Stimulated activated naive CD8-positive, alpha-beta T cell treated with anti-CD3 and anti-CD28 coated beads, Interleukin-15, amount 100 ng/mL, for 72 hours (primary cell): ENCODE results near the gene UBE2V1.
"Not testable (repeated sequence)": the region's sequence is repeated elsewhere in the genome, so short reads cannot be mapped to it uniquely, and the experiment has no call there.

ENCODE experiments used
- ATAC-seq: fragments of 150-1000 bp; cut with Tn5 transposase; 2 replicates; pipeline ENCODE4 v1.10.0; 2021; ENCODE audit warnings: mild to moderate bottlenecking, moderate library complexity
- DNase-seq, 2 donors: peaks; one replicate each; pipeline ENCODE4 v3.0.0; 2021 to 2022
- H3K27ac Mint-ChIP-seq, 2 donors: one replicate each; pipeline ENCODE4 v1.8.0; 2022; ENCODE audit warnings: mild to moderate bottlenecking in 2 of 2, mixed read lengths in 2 of 2, moderate library complexity in 2 of 2
- H3K27me3 Mint-ChIP-seq: one replicate; pipeline ENCODE4 v1.8.0; 2022; ENCODE audit warnings: mixed read lengths
- H3K4me1 Mint-ChIP-seq: one replicate; pipeline ENCODE4 v1.8.0; 2022; ENCODE audit warnings: mild to moderate bottlenecking, mixed read lengths
- H3K4me3 Mint-ChIP-seq, 2 donors: one replicate each; pipeline ENCODE4 v1.8.0; 2022; ENCODE audit warnings: mild to moderate bottlenecking in 2 of 2, mixed read lengths in 2 of 2, moderate library complexity in 1 of 2
- H3K9me3 Mint-ChIP-seq, 2 donors: one replicate each; pipeline ENCODE4 v1.8.0; 2022; ENCODE audit warnings: mixed read lengths in 2 of 2

The UBE2V1 gene

DNA sequence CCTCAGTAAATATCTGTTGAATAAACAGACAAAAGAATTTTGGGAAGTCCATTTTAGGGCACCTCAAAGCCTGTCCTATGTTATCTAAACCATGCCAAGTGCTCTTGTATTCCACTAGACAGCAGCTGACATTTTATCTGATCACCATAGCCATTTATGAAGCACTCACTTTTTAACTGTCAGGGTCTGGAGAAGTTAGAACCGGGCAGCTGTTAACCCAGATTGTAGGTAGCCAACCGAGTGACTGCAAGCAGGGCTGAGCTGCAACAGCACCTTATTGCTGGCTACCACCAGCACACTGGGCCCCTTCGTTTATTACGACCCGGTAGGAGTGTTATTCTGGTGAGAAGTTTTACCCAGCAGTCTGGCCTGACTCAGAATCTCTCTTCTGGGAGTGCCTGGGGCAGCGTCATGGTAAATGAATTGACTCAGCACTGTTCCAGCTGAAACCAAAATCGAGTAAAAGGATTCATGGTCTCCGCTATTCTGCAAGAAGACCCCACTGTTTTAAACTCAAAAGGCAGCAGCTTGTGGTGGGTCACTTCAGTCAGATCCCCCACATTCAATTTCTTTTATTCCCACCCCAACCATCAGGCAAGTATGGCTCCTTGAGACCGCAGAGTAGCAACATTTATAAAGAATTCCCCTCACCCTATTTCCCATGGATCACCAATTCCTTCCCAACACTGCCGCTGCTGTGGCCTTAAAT lies 1.7 kb downstream of the UBE2V1 start:
- H3K4me3 Mint-ChIP-seq, result peak overlapping the region; percentile 94 to 98
- ATAC-seq, result no peak
- H3K4me1 Mint-ChIP-seq, result peaks cover 95% of the 10 kb centered on the region
- H3K27ac Mint-ChIP-seq, result peak overlapping the region; percentile 96 to 97
- no peaks in the 10 kb centered on the region for H3K9me3 Mint-ChIP-seq
- DNase-seq, result peak in 1 of 2 donors; percentile 49
- H3K27me3 Mint-ChIP-seq, result no peaks in the 10 kb centered on the region

DNA sequence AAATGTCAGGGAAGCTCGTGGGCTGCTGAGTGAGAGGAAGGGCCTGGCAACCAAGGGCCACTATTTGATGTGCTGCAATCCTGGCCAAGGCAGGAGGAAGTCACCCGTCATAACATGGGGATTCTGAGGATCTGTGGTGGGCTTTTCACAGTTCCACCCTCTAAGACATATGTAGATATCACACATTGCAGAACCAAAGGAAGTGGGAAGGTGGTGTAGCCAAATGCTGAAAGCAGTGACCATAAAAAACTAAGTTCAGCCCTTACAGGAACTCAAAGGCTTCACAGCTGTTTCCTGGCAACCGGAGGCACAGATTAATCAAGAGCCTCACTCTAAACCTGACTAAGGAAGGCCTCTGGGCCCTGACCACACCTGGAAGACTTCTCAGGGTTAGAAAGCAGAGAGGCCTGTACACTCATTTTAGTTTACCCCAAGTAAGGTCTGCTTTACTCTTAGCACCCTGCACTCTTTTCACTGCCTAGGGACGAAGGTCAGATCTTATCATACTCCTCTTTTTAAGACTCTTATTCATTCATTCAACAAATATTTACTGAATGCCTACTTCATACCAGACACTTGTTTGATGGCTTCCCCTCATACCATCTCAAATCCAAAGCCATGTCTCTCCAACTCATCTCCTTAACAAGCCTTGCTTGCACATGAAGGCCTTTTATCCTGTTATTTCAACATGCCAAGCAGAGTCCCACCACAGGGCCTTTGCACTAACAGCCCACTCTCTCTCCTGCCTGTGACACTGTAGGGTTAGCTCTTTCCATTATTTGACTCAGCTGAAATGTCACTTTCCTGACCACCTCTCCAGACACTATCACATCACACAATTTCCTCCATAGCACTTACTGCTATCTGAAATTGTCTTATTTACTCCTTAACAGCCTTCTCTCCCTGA lies 2.6 kb downstream of the UBE2V1 start:
- peak; percentile 85 for ATAC-seq
- Mint-ChIP-seq H3K27me3 (no peaks in the 10 kb centered on the region), H3K4me1 (peaks cover 91% of the 10 kb centered on the region), H3K4me3 (peak overlapping the region; percentile 94 to 98), H3K9me3 (no peaks in the 10 kb centered on the region), H3K27ac (peak overlapping the region; percentile 49 to 96)
- DNase-seq, result peak; percentile 36 to 81

DNA sequence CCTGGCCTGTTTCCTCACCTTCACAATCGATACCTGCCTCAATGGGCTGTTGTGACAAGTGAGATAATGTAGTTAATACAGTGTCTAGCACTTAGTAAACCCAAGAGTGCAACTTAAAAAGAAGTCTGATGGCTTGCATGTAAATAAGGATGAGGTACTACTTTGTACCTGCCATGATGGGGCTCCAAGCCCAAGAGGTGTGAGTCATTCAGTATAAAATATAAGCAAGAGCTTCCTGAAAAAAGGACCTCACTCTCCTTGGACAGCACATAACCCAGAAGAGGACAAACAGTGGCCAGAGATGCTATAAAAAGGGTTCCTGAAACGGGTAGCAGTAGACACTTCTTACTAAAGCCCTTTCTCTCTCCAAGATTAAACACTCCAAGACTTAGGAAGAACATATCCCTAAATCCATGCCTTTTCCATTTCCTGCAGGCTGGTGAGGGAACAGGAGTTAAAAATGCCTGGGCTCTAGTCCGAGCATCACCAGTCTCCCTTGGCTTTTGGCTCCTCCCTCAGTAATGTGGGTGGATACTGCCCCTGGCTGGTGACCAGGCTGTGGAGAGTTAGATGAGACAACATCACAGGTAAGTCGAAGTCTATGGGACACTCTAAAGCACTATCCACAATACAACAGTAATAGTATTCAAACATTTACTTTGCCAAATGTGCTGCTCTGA lies 4.3 kb downstream of the UBE2V1 start:
- no peaks in the 10 kb centered on the region for H3K9me3 Mint-ChIP-seq

DNA sequence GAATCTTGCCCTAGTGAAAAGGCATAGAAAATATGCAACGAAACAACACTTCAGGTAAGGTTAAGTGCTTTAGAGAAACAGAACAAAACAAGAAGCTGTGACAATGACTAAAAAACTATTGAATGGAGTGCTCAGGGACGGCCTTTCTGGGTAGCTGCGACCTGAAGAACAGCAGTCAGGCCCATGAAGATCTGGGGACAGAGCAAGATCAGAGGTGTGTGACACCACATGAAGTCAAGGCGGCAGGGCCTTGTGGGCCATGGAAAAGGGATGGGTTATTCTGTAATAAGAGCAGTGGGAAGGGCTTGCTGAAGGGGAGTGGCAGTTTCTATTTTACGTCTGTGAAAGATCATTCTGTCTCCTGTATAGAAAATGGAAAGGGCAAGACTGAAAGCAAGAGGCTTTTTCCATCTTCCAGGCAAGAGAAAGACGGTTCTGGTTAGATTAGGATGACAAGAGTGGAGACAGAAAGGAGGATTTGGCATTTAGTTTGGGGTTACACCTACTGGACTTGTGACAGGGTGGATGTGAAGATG lies 5.1 kb downstream of the UBE2V1 start:
- Mint-ChIP-seq H3K27me3 (no peaks in the 10 kb centered on the region), H3K4me1 (peaks cover 81% of the 10 kb centered on the region)

More for the DNA sequence above, 4.3 kb downstream of the UBE2V1 start:
- no peaks in the 10 kb centered on the region for H3K27me3 Mint-ChIP-seq
- peak overlapping the region in 1 of 2 donors; percentile 40 for H3K4me3 Mint-ChIP-seq
- DNase-seq (no peak), ATAC-seq (no peak)
- H3K27ac Mint-ChIP-seq, result peak overlapping the region in 1 of 2 donors; percentile 52
- peaks cover 79% of the 10 kb centered on the region for H3K4me1 Mint-ChIP-seq

DNA sequence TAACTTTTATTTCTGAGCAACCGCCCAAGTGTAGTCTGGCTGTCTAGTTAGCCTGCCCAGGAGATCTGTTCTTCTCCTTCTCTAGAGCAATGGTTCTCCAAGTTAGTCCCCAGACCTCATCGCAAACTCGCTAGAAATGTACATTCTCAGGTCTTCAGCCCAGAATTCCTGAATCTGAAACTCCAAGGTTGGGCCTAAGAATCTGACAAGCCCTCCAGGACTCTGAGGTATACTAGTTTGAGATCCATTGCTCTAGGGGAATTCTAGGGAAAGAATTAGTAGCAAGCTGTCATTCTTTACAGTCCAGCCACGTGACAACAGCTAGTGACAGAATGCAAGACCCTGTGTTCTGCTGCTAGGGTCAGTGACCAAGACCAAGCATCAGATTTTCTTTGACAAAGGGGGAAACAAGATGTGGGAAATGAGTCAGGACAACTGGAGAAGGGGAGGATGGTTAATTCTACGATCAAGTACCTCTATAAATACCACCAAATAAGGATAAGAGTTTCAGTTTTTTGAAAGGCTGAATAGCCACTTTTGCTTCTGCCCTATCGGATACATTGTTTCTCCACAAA lies 5.8 kb downstream of the UBE2V1 start:
- H3K27ac Mint-ChIP-seq, result no peak overlapping the region
- H3K27me3 Mint-ChIP-seq, result no peaks in the 10 kb centered on the region
- H3K4me1 Mint-ChIP-seq, result peaks cover 83% of the 10 kb centered on the region
- no peak overlapping the region for H3K4me3 Mint-ChIP-seq
- H3K9me3 Mint-ChIP-seq, result no peaks in the 10 kb centered on the region
- ATAC-seq (no peak), DNase-seq (no peak)

More for the DNA sequence above, 5.1 kb downstream of the UBE2V1 start:
- no peak for ATAC-seq
- H3K27ac Mint-ChIP-seq, result peak overlapping the region; percentile 5 to 55
- H3K9me3 Mint-ChIP-seq, result no peaks in the 10 kb centered on the region
- DNase-seq, result no peak
- peak overlapping the region; percentile 8 to 19 for H3K4me3 Mint-ChIP-seq

DNA sequence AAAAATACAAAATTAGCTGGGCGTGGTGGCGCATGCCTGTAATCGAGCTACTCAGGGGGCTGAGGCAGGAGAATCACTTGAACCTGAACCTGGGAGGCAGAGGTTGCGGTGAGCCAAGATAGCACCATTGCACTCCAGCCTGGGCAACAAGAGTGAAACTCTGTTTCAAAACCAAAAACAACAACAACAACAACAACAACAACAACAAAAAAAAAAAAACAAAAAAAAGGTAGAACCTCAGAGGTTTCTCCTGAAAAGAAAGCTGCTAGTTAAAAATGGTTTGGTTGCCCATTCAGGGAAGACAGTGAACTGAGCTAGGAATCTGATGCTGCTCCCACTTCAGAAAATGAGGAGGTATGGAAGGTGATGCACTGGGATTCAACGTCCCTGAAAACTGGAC lies 6.3 kb downstream of the UBE2V1 start:
- DNase-seq, H3K9me3 Mint-ChIP-seq, ATAC-seq, H3K4me3 Mint-ChIP-seq, H3K27me3 Mint-ChIP-seq, H3K27ac Mint-ChIP-seq: not testable (repeated sequence)
- H3K4me1 Mint-ChIP-seq, result peaks cover 83% of the 10 kb centered on the region

DNA sequence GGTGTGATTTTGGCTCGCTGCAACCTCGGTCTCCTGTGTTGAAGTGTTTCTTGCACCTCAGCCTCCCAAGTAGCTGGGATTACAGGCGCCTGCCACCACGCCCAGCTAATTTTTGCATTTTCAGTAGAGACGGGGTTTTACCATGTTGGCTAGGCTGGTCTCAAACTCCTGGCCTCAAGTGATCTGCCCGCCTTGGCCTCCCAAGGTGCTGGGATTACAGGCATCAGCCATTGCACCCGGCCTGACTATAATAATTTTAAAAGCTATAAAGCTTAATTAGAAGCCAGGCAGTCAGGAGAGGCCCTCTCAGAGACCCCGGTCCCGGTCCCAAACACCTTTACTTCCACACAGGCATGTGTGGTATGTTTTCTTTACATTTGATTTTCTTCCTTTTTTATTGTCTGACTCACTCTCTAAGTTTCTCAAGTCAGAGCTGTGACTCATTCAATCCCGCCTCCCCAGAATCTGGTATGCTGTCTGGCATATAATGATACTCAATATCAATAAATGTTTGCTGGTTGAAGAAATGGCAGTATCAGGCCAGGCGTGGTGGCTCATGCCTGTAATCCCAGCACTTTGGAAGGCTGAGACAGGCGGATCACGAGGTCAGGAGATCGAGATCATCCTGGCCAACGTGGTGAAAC lies 9.4 kb downstream of the UBE2V1 start:
- H3K9me3 Mint-ChIP-seq, H3K4me3 Mint-ChIP-seq, H3K27me3 Mint-ChIP-seq, DNase-seq: not testable (repeated sequence)
- Mint-ChIP-seq H3K4me1 (peaks cover 62% of the 10 kb centered on the region), H3K27ac (peak overlapping the region in 1 of 2 donors; percentile 83)
- ATAC-seq, result peak; percentile 86

DNA sequence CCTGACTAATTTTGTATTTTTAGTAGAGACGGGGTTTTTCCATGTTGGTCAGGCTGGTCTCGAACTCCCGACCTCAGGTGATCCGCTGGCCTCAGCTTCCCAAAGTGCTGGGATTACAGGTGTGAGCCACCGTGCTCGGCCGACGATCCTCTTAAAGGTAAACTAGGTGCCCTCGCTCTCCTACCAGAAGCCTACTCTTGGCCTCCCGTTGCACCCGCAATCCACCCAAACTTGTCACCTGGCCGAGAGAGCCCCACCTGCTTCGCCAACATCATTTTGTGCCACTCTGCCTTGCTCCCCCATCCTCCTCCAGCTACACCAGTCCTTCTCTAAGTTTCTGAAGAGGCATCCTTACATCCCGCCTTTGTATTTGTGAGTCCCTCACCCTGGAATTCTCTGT lies 10.4 kb downstream of the UBE2V1 start:
- ATAC-seq, H3K9me3 Mint-ChIP-seq, H3K4me3 Mint-ChIP-seq, DNase-seq, H3K27me3 Mint-ChIP-seq: not testable (repeated sequence)
- Mint-ChIP-seq H3K4me1 (peaks cover 61% of the 10 kb centered on the region), H3K27ac (peak overlapping the region in 1 of 2 donors; percentile 14)

DNA sequence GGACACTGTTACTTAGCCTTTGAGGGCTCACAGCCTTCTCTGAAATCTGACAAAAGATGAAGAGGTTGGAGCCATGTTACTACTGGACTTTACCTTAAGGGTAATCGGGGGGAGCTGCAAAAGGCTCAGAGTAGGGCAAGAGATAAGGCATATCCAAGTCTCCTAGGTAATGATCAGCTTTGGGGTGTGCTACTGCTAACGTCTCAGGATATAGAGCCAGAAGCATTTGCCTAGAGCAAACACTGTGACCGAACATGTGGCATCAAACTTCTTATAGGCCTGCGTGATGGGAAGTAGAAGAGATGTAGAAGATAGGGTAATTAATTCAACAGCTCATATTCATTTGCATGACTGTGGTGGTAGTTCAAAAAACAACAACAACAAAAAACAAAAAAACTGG lies 11.1 kb downstream of the UBE2V1 start:
- no peak overlapping the region for H3K27ac Mint-ChIP-seq
- H3K9me3 Mint-ChIP-seq, result no peaks in the 10 kb centered on the region
- peaks cover 57% of the 10 kb centered on the region for H3K4me1 Mint-ChIP-seq
- DNase-seq (no peak), ATAC-seq (no peak)
- no peak overlapping the region for H3K4me3 Mint-ChIP-seq
- no peaks in the 10 kb centered on the region for H3K27me3 Mint-ChIP-seq

DNA sequence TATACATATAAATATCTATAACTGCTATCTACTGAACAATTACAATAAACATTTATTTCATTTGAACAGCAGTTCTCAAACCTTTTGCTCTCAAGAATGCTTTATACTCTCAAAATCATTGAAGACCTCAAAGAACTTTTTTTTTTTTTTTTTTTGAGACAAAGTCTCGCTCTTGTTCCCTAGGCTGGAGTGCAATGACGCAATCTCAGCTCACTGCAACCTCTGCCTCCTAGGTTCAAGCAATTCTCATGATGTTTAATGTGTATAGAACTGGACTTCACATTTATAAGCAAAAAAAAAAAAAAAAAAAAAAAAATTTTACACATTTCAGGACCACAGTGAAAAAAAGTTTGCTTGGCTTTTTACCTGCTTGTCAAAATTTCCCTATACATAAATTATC lies 11.7 kb downstream of the UBE2V1 start:
- no peak overlapping the region for H3K4me3 Mint-ChIP-seq
- no peak for ATAC-seq
- H3K4me1 Mint-ChIP-seq, result peaks cover 55% of the 10 kb centered on the region
- no peak for DNase-seq
- H3K9me3 Mint-ChIP-seq, result no peaks in the 10 kb centered on the region
- no peak overlapping the region for H3K27ac Mint-ChIP-seq
- H3K27me3 Mint-ChIP-seq, result no peaks in the 10 kb centered on the region

DNA sequence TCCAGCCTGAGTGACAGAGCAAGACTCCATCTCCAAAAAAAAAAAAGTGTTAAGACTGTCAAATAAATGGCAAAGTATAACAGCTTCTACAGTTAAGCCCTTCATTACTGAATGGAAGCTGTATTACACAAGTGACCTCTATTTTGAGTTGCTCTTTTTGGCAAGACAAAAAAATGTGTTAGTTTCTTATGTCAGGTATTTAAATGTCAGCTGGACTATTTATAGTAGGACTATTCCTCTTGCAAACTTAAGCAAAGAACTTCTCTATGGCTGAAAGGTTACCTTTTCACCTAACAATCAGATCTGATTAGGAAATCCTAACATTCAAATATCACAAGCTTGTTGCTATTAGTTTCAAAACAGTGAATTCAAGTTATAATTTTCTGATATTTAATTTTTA lies 12.4 kb downstream of the UBE2V1 start:
- H3K27ac Mint-ChIP-seq, result no peak overlapping the region
- no peak for DNase-seq

DNA sequence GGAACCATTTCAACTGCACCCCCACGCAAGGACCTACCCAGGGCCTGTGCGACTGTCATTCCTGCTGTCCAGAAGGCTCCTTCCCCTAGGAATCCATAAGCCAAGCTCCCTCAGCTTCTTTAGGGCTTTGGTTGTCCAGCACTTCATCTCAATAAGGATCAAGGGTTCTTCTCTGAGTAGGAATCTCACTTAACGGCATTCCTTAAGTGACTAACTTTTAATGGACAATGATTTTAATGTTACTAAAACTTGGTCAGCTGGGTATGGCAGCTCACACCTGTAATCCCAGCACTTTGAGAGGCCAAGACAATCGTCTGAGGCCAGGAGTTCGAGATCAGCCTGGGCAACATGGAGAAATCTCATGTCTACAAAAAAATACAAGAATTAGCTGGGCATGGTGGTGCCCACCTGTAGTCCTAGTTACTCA lies 13.4 kb downstream of the UBE2V1 start:
- peak overlapping the region in 1 of 2 donors; percentile 49 for H3K27ac Mint-ChIP-seq
- H3K4me1 Mint-ChIP-seq, result peaks cover 52% of the 10 kb centered on the region
- H3K27me3 Mint-ChIP-seq, result no peaks in the 10 kb centered on the region
- no peak for DNase-seq
- no peak for ATAC-seq
- H3K9me3 Mint-ChIP-seq, result no peaks in the 10 kb centered on the region
- no peak overlapping the region for H3K4me3 Mint-ChIP-seq

More for the DNA sequence above, 12.4 kb downstream of the UBE2V1 start:
- Mint-ChIP-seq H3K4me3 (no peak overlapping the region), H3K27me3 (no peaks in the 10 kb centered on the region), H3K9me3 (no peaks in the 10 kb centered on the region), H3K4me1 (peaks cover 52% of the 10 kb centered on the region)
- ATAC-seq, result no peak

DNA sequence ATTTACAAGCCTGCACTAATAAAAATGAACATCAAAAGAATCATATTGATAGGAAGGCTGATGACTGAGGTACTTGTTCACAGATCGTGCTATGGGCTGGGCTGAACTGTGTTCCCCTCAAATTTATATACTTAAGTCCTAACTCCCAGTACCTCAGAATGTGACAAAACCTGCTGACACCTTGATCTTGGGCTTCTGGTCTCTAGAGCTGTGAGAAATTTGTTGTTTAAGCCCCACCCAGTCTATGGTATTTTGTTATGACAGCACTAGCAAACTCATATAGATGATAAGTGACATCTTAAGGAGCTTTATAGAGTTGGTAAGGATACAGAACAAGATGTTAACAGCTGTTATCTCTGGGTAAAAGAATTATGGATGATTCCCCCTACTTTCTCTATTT lies 13.8 kb downstream of the UBE2V1 start:
- H3K27ac Mint-ChIP-seq, result no peak overlapping the region
- no peak for DNase-seq
- peaks cover 51% of the 10 kb centered on the region for H3K4me1 Mint-ChIP-seq
- H3K9me3 Mint-ChIP-seq, result no peaks in the 10 kb centered on the region
- ATAC-seq, result no peak
- no peaks in the 10 kb centered on the region for H3K27me3 Mint-ChIP-seq
- H3K4me3 Mint-ChIP-seq, result no peak overlapping the region

DNA sequence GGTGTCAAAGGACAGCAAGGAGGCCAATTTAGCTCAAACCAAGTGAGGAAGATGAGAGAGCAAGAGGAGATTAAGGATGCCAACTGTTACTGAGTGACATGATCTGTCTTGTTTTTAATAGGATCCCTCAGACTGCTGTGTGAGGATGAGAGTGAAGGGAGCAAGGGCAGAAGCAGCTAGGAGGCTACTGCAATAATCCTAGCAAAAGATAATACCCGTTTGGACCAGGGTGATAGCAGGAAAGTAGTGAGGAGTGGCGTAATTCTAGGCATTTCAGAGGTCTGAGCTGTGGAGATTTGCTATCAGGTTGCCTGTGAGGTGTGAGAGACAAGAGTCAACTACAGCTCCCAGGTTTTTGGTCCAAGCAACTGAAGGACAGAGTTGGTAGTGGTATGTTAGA lies 14.7 kb downstream of the UBE2V1 start:
- peaks cover 42% of the 10 kb centered on the region for H3K4me1 Mint-ChIP-seq
- peak overlapping the region in 1 of 2 donors; percentile 0 for H3K27ac Mint-ChIP-seq
- H3K9me3 Mint-ChIP-seq, result no peaks in the 10 kb centered on the region

DNA sequence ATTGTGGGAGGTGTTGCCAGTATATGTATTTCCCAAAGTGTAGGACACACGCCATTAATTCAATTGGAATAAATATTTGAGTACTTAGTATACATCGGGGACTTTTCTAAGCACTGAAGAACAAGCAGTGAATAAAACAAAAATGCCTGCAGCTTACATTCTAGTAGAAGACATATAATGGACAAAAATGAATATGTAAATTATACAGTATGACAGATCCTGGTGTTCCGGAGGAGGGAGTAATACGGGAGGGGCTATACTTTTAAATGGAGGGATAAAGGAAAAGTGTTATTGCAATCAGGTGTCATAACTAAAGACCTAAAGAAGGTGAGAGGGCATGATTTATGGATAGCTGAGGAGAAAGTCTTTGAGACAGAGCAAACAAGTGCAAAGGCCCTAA lies 15.1 kb downstream of the UBE2V1 start:
- H3K27ac Mint-ChIP-seq, result peak overlapping the region in 1 of 2 donors; percentile 0
- H3K4me3 Mint-ChIP-seq, result no peak overlapping the region
- no peak for DNase-seq
- ATAC-seq, result no peak
- no peaks in the 10 kb centered on the region for H3K27me3 Mint-ChIP-seq
- peaks cover 38% of the 10 kb centered on the region for H3K4me1 Mint-ChIP-seq
- H3K9me3 Mint-ChIP-seq, result no peaks in the 10 kb centered on the region

More for the DNA sequence above, 14.7 kb downstream of the UBE2V1 start:
- Mint-ChIP-seq H3K27me3 (no peaks in the 10 kb centered on the region), H3K4me3 (no peak overlapping the region)
- DNase-seq, result no peak
- ATAC-seq, result no peak
